GM21619 (cell line): ENCODE results near the gene DDIT3.
"Not testable (repeated sequence)": the region's sequence is repeated elsewhere in the genome, so short reads cannot be mapped to it uniquely, and the experiment has no call there.

Experiments used
- ATAC-seq: cut with Tn5 transposase; IDR thresholded peaks from one replicate; pipeline ENCODE4 v1.9.1; 2021; ENCODE audit not compliant: unreplicated experiment

Gene DDIT3

GRCh38 chr12:57526477-57527126 lies 6.3 kb upstream of the DDIT3 start:
- ATAC-seq = no peak

DNA sequence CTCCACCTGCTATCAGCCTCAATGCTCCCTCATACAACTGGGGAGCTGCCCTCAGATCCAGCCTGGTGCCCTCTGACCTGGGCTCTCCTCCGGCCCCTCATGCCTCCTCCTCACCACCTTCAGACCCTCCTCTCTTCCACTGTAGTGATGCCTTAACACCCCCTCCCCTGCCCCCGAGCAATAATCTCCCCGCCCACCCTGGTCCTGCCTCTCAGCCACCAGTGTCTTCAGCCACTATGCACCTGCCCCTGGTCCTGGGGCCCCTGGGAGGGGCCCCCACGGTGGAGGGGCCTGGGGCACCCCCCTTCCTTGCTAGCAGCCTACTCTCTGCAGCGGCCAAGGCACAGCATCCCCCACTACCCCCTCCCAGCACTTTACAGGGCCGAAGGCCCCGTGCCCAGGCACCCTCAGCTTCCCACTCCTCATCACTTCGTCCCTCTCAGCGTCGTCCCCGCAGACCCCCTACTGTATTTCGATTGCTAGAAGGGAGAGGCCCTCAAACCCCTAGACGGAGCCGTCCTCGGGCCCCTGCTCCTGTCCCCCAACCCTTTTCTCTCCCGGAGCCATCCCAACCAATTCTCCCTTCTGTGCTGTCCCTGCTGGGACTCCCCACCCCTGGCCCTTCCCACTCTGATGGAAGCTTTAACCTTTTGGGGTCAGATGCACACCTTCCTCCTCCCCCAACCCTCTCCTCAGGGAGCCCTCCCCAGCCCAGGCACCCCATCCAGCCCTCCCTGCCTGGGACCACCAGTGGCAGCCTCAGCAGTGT lies 5.5 kb upstream of the DDIT3 start:
- ATAC-seq = no peak

DNA sequence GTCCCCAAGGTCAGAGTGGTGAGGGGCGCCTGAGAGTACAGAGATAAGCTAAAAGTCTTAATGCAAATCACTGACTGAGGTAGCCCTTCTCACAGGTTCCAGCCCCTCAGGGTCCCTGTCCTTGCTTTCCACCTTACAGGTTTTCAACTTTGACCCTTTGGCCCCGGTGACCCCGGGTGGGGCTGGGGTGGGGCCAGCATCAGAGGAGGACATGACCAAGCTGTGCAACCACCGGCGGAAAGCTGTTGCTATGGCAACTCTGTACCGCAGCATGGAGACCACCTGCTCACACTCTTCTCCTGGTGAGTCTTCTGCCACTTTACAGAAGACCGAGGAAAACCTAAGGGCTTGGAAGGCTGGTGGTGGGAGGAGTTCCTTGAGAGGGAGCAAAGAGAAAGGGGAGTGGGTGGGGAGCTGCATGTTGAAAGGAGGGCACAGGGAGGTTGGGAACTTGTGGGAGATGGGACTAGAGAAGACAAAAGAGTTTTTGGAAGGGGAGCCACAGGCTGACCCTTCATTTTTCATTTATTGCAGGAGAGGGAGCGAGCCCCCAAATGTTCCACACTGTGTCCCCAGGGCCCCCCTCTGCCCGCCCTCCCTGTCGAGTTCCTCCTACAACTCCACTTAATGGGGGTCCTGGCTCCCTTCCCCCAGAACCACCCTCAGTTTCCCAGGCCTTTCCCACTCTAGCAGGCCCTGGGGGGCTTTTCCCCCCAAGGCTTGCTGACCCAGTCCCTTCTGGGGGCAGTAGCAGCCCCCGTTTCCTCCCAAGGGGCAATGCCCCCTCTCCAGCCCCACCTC lies 4.7 kb upstream of the DDIT3 start:
- ATAC-seq = no peak

GRCh38 chr12:57523706-57524614 lies 3.6 kb upstream of the DDIT3 start:
- ATAC-seq = no peak

GRCh38 chr12:57522887-57523705 lies 2.8 kb upstream of the DDIT3 start:
- ATAC-seq = no peak

DNA sequence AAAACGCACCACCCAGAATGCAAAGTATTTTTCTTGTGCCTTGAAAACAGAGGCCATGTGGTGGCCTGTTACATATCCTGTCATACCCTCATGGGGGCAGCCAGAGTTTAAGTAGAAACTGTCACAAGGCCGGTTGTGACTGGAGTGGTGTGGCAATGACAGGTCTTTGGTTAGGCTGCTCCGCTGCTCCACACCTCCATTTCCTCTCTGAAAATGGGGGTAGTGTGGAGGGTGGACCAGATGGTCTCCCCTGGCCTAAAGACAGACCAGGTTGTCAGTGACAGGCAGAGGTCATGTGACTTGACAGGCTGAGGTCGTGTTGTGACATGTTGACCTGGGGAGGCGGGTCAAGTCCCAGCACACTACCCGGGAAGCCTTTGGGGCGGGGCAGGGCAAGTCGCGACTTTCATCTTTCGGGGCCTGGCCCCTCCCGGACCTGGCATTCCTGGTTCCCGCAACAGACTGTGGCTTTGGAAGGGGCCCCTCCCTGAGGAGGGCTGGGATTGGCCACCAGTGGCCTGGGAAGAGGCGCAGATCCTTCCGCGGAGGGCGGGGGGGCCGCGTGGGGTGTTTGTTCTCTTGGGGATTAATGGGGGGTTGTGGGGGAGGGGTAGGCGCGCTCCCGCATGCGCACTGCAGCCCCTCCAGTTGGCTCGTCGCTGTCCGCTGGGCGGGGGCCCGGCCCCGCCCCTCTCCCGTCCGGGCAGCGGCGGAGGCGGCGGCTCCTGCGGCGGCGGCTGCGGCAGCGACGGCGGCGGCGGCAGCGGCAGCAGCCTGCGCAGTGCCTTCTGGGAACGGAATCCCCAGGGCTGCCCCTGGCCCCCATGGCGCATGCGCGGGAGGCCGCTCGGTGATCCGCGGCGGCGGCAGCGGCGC lies 1.9 kb upstream of the DDIT3 start, which contains the start of gene MBD6:
Gene MBD6, plus strand, starts transcription at position 814 of the 876 bp plus-strand sequence. CDS start 1,480 bp downstream, outside the sequence.
- ATAC-seq = peak; percentile 34

DNA sequence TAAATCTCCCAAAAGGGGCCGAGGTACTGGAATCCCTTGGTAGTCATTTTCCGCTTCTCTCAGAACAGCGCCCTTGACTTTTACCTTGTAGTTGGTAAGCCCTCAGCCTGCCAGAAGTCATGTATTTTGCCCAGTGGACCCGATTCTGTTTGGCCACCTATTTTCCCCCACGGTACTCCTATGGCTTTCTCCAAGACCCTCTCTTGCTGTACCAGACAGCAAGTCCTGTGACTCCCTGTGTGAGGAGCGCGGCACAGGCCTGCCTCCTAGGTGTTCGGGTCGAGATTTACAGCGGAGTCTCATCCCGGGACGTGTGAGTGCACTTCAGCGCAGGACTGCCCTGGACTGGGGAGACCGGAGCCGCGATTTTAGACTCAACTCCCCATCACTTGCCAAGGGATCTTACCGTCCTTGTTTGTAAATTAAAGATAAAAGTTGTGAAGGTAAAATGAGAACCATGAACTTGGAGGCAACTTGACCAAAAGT lies 1.3 kb upstream of the DDIT3 start:
- ATAC-seq = no peak

- ATAC-seq = no peak
Measured at GRCh38 chr12:57519796-57520052, 590 bp downstream of the DDIT3 start.

GRCh38 chr12:57518920-57519795 lies 1.2 kb downstream of the DDIT3 start:
- ATAC-seq = no peak

- no peak for ATAC-seq
Measured at GRCh38 chr12:57518176-57518919, 2.0 kb downstream of the DDIT3 start.

DNA sequence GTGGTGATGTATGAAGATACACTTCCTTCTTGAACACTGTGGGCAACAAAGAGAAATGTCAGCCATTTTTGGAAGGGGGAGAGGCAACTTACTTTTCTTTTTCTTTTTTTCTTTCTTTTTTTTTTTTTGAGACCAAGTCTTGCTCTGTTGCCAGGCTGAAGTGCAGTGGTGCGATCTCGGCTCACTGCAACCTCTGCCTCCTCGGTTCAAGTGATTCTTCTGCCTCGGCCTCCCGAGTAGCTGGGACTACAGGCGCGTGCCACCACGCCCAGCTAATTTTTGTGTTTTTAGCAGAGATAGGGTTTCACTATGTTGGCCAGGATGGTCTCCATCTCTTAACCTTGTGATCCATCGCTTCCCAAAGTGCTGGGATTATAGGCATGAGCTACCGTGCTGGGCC lies 2.6 kb downstream of the DDIT3 start:
- ATAC-seq = not testable (repeated sequence)

- no peak for ATAC-seq
Measured at GRCh38 chr12:57517187-57517586, 3.1 kb downstream of the DDIT3 start.

GRCh38 chr12:57516617-57517153 lies 3.6 kb downstream of the DDIT3 start:
- ATAC-seq = no peak

- ATAC-seq = no peak
Measured at GRCh38 chr12:57515934-57516541, 4.3 kb downstream of the DDIT3 start.

- ATAC-seq = no peak
Measured at GRCh38 chr12:57515408-57515933, 4.8 kb downstream of the DDIT3 start.

GRCh38 chr12:57514720-57515407 lies 5.5 kb downstream of the DDIT3 start:
- no peak for ATAC-seq
